Sigmoid colon (tissue), 4 donors: ENCODE measurements around the gene TMPRSS9.

Experiments
- EP300 ChIP-seq, 4 donors: sonication (generic); formaldehyde crosslinking; IDR thresholded peaks; one replicate each; pipeline ENCODE4 v1.6.1; 2017; ENCODE audit warnings: antibody characterized with exemption in 4 of 4
- POLR2A ChIP-seq, 2 donors: fragments of 450-650 bp; IDR thresholded peaks; one replicate each; pipeline ENCODE4 v1.6.1; 2016; ENCODE audit warnings: antibody characterized with exemption in 2 of 2, mild to moderate bottlenecking in 2 of 2, moderate library complexity in 2 of 2
- POLR2AphosphoS5 ChIP-seq, 4 donors: sonication (generic); formaldehyde crosslinking; IDR thresholded peaks; one replicate each; pipeline ENCODE4 v1.6.1; 2017; ENCODE audit warnings: antibody characterized with exemption in 4 of 4
- TF ChIP-seq, protein P1 (sequence below), 4 experiments: fragments of 450-650 bp in 3 of 4; fragments of 200-600 bp in 1 of 4; IDR thresholded peaks; one replicate each; pipeline ENCODE4 v1.5.1; 2016 to 2019; ENCODE audit warnings: antibody characterized with exemption in 4 of 4, mild to moderate bottlenecking in 3 of 4, moderate library complexity in 2 of 4

DNA sequence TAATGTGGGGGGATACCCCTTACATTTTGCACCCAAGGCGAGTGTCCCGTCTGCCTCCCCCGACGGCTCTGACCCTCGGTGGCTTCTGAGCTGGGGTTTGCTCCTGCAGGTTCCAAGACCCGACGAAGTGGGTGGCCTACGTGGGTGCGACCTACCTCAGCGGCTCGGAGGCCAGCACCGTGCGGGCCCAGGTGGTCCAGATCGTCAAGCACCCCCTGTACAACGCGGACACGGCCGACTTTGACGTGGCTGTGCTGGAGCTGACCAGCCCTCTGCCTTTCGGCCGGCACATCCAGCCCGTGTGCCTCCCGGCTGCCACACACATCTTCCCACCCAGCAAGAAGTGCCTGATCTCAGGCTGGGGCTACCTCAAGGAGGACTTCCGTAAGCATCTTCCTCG lies 48.2 kb downstream of the TMPRSS9 start:
- TF ChIP-seq, protein P1, sequence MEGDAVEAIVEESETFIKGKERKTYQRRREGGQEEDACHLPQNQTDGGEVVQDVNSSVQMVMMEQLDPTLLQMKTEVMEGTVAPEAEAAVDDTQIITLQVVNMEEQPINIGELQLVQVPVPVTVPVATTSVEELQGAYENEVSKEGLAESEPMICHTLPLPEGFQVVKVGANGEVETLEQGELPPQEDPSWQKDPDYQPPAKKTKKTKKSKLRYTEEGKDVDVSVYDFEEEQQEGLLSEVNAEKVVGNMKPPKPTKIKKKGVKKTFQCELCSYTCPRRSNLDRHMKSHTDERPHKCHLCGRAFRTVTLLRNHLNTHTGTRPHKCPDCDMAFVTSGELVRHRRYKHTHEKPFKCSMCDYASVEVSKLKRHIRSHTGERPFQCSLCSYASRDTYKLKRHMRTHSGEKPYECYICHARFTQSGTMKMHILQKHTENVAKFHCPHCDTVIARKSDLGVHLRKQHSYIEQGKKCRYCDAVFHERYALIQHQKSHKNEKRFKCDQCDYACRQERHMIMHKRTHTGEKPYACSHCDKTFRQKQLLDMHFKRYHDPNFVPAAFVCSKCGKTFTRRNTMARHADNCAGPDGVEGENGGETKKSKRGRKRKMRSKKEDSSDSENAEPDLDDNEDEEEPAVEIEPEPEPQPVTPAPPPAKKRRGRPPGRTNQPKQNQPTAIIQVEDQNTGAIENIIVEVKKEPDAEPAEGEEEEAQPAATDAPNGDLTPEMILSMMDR (IDR thresholded peaks at IDR 0.05), result no peak
- TF ChIP-seq EP300 (IDR thresholded peaks at IDR 0.05) (no peak), POLR2A (IDR thresholded peaks at IDR 0.05) (no peak), POLR2AphosphoS5 (IDR thresholded peaks at IDR 0.05) (no peak)
